Measurements from ENCODE around the gene ANKRD24.

DNA sequence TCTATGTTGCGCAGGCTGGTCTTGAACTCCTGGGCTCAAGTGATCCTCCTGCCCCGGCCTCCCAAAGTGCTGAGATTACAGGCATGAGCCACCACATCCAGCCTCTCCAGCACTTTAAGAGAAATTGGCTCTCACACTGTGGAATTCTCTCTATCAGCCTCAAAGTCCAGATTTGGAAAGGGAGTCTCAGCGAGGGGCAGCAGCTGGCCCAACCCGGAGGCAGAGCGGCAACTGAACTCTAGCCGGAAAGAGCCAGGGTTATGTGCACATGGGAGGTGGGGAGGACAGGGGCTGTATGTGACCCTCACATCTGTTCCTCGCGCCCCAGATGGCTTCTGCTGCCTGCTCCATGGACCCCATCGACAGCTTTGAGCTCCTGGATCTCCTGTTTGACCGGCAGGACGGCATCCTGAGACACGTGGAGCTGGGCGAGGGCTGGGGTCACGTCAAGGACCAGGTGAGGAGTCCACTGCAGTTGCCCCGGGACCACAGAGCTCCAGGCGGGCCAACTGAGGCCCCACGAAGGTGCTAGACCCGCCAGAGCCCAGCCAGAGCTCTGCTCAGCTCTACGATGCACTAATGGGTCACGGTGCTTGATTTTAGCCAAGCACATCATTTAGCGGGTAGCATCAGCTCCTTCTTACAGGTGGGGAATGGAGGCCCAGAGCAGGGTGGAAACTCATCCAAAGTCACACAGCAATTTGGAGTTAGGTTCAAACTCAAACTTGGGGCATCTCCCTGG is 27.7 kb upstream of the ANKRD24 start:
- TF ChIP-seq, protein P1, sequence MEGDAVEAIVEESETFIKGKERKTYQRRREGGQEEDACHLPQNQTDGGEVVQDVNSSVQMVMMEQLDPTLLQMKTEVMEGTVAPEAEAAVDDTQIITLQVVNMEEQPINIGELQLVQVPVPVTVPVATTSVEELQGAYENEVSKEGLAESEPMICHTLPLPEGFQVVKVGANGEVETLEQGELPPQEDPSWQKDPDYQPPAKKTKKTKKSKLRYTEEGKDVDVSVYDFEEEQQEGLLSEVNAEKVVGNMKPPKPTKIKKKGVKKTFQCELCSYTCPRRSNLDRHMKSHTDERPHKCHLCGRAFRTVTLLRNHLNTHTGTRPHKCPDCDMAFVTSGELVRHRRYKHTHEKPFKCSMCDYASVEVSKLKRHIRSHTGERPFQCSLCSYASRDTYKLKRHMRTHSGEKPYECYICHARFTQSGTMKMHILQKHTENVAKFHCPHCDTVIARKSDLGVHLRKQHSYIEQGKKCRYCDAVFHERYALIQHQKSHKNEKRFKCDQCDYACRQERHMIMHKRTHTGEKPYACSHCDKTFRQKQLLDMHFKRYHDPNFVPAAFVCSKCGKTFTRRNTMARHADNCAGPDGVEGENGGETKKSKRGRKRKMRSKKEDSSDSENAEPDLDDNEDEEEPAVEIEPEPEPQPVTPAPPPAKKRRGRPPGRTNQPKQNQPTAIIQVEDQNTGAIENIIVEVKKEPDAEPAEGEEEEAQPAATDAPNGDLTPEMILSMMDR (IDR thresholded peaks at IDR 0.05; ENCODE audit: poor library complexity), result no peak
- no peak for TF ChIP-seq EZH2 (IDR thresholded peaks at IDR 0.05; ENCODE audit: borderline replicate concordance)

All from hepatocyte (in vitro differentiated cells).